ENCODE results near the gene FBF1.

FBF1 gene

DNA sequence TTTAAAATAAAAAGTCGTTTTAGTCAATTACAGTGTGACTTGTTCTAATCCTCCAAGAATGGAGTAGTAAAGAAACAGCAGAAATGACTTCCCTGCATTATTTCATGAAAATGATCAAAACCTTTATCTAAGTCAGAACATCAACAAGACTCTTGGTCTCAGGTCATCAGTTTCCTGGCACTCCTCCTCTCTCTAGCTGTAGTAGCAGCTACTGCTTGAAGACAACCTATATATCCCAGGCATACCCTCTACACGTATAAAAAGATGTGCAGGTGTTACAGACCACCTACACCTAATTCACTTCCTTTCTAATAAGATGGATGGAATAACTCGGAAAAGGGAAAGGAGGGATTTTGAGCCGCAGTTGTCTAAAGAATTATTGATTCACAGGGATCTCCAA, 1.6 kb upstream of the FBF1 start:
- no peak for TF ChIP-seq CTCF (IDR thresholded peaks at IDR 0.05; ENCODE audit: low read depth, low read length)
- DNase-seq (ENCODE audit: extremely low read depth, low read depth), result no peak

- DNase-seq (ENCODE audit: extremely low read depth, low read depth), result no peak
- no peak for TF ChIP-seq CTCF (IDR thresholded peaks at IDR 0.05; ENCODE audit: low read depth, low read length)
Observed at GRCh38 chr17:75941442-75941819, 589 bp upstream of the FBF1 start.

DNA sequence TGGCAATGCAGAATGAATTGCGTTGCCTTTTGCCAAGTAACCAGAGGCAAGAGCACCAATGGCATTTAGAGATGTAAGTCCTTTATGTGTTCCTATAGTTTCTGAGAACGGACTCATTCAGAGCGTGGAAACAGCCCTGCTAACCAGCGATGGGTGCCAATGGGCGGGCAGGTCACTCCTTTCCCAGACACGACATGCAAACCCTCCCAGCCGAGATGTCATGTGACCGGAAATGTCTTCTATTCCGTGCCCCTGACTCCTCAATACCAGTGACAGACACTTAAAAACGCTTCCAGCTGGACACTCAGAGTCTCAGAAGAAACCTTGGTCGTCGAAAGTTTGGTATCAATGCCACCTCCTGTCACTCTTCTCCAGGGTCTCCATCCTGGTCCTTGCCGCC, 3.2 kb downstream of the FBF1 start:
- TF ChIP-seq CTCF (IDR thresholded peaks at IDR 0.05; ENCODE audit: low read depth, low read length), result no peak
- no peak for DNase-seq (ENCODE audit: extremely low read depth, low read depth)

DNA sequence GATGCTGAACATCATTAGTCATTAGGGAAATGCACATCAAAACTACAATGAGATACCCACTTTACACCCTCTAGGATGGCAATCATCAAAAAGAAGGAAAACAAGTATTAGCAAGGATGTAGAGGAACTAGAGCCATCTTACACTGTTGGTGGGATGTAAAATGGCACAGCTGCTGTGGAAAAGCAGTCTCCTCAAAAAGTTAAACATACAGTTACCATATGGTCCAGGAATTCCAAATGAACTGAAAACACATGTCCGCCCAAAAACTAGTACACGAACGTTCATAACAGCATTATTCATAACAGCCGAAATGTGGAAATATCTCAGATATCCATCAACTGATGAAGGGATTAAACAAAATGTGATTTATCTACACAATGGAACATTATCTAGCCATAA, 7.0 kb downstream of the FBF1 start:
- DNase-seq (ENCODE audit: extremely low read depth, low read depth), result no peak

GRCh38 chr17:75932852-75933251, 8.0 kb downstream of the FBF1 start:
- no peak for DNase-seq (ENCODE audit: extremely low read depth, low read depth)
- no peak for TF ChIP-seq CTCF (IDR thresholded peaks at IDR 0.05; ENCODE audit: low read depth, low read length)

More for the DNA sequence above, 7.0 kb downstream of the FBF1 start:
- no peak for TF ChIP-seq CTCF (IDR thresholded peaks at IDR 0.05; ENCODE audit: low read depth, low read length)

DNA sequence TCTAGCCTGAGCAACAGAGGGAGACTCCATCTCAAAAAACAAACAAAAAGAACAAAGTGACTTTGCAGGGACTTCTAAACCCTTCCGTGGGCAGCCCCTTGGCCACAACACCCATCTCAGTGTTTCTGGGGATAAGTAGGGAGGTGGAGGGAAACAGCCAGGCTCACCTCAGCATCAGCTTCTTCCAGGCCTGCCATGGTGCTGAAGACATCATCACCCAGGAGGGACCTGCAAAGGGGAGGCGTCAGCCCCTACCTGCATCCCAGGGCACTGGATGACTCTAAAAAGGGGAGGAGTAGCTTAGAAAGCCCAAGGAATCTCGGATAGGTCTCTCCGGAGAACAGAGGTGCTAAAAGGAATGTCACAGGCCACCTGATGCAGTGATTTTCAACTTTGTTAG, 9.8 kb downstream of the FBF1 start:
- DNase-seq (ENCODE audit: extremely low read depth, low read depth), result no peak
- no peak for TF ChIP-seq CTCF (IDR thresholded peaks at IDR 0.05; ENCODE audit: low read depth, low read length)

GRCh38 chr17:75927286-75927922, 13.4 kb downstream of the FBF1 start:
- DNase-seq (ENCODE audit: extremely low read depth, low read depth), result no peak
- peak; percentile 30 for TF ChIP-seq CTCF (IDR thresholded peaks at IDR 0.05; ENCODE audit: low read depth, low read length)

Measured in AG09319 (cell line).